Keratinocyte (primary cell): ENCODE results near the gene TMC1. TPM values are rescaled to one million over a fixed set of nuclear protein-coding genes. Genes with fewer than 3 reads are reported as not detected.

Experiments
- DNase-seq: peaks from one replicate; pipeline ENCODE4 v3.0.0-alpha.2; 2011; ENCODE audit warnings: low read depth, missing footprints, low spot score
- FAIRE-seq: peaks from 2 replicates; lab custom pipeline; 2011; peaks lifted over from hg19 to GRCh38; lab: Jason Lieb, UNC
- H2AFZ ChIP-seq: 2 replicates; pipeline ENCODE4 v1.6.0; 2012; ENCODE audit warnings: low read length, control low read depth, inconsistent platforms; ENCODE audit not compliant: control insufficient read depth
- H3K27ac ChIP-seq: 2 replicates; pipeline ENCODE4 v1.5.1; 2011; ENCODE audit warnings: low read length; ENCODE audit not compliant: control insufficient read depth, insufficient read depth
- H3K27me3 ChIP-seq: 3 replicates; pipeline ENCODE4 v1.6.0; 2011; ENCODE audit warnings: low read length; ENCODE audit not compliant: control insufficient read depth, insufficient read depth; ENCODE audit errors: extremely low read depth
- H3K36me3 ChIP-seq, 2 experiments: 2 replicates in 1 of 2; 3 replicates in 1 of 2; pipeline ENCODE4 v1.5.1; 2011; ENCODE audit warnings: low read length in 2 of 2, mild to moderate bottlenecking in 1 of 2; ENCODE audit not compliant: control insufficient read depth in 2 of 2, insufficient read depth in 2 of 2; ENCODE audit errors: extremely low read depth in 1 of 2
- H3K4me1 ChIP-seq: 3 replicates; pipeline ENCODE4 v1.5.1; 2011; ENCODE audit warnings: low read length; ENCODE audit not compliant: control insufficient read depth, insufficient read depth; ENCODE audit errors: extremely low read depth
- H3K4me2 ChIP-seq: 3 replicates; pipeline ENCODE4 v1.6.0; 2011; ENCODE audit warnings: low read depth, low read length; ENCODE audit not compliant: control insufficient read depth, insufficient read depth; ENCODE audit errors: extremely low read depth
- H3K4me3 ChIP-seq, 3 experiments: fragments of 200-600 bp in 1 of 3; sonication (generic) in 1 of 3; 2 replicates in 2 of 3; 3 replicates in 1 of 3; pipeline ENCODE4 v1.5.1; 2011 to 2016; ENCODE audit warnings: low read length in 3 of 3, mild to moderate bottlenecking in 3 of 3, control low read depth in 2 of 3, inconsistent platforms in 1 of 3, low read depth in 1 of 3, mixed read lengths in 1 of 3, mixed run types in 1 of 3, moderate library complexity in 1 of 3; ENCODE audit not compliant: control insufficient read depth in 2 of 3, insufficient read depth in 2 of 3; ENCODE audit errors: extremely low read depth in 1 of 3
- H3K79me2 ChIP-seq: 2 replicates; pipeline ENCODE4 v1.6.0; 2012; ENCODE audit warnings: low read length; ENCODE audit not compliant: control insufficient read depth, insufficient read depth
- H3K9ac ChIP-seq: 3 replicates; pipeline ENCODE4 v1.6.0; 2011; ENCODE audit warnings: low read length; ENCODE audit not compliant: control insufficient read depth, insufficient read depth; ENCODE audit errors: extremely low read depth
- H3K9me1 ChIP-seq: 3 replicates; pipeline ENCODE4 v1.6.0; 2011; ENCODE audit warnings: low read length; ENCODE audit not compliant: control insufficient read depth, insufficient read depth; ENCODE audit errors: extremely low read depth
- H3K9me3 ChIP-seq: 2 replicates; pipeline ENCODE4 v1.5.1; 2012; ENCODE audit warnings: low read depth, low read length; ENCODE audit not compliant: control insufficient read depth
- H4K20me1 ChIP-seq: 3 replicates; pipeline ENCODE4 v1.6.0; 2011; ENCODE audit warnings: low read length; ENCODE audit not compliant: control insufficient read depth, insufficient read depth; ENCODE audit errors: extremely low read depth
- EZH2 ChIP-seq: IDR thresholded peaks from one replicate; pipeline ENCODE4 v1.6.1; 2012; ENCODE audit warnings: inconsistent platforms, mild to moderate bottlenecking, low read length, moderate library complexity
- dilution Hi-C: fragments of 300-500 bp; cut with MboI; formaldehyde crosslinking; loops from one replicate; pipeline ENCODE4 v1.7.0; 2020; ENCODE audit warnings: low sequenced_read_pairs; ENCODE audit not compliant: extremely low pct_ligation_motif_present
- polyA plus RNA-seq, 5 experiments: library from polyadenylated mRNA; depleted of rRNA in 3 of 5; stranded (reverse) in 3 of 5; stranded (forward) in 1 of 5; unstranded in 1 of 5; fragments of >200 nt; gene quantifications; 1 replicate in 1 of 5; 2 replicates in 3 of 5; 3 replicates in 1 of 5; pipeline versions ENCODE4 v1.2.1 to v1.2.3, GENCODE V29; 2011 to 2012; ENCODE audit warnings: missing spikeins in 2 of 5, low read depth in 1 of 5, low replicate concordance in 1 of 5
- TF ChIP-seq, protein P1 (sequence below), 3 experiments: IDR thresholded peaks in 1 of 3; conservative IDR thresholded peaks in 1 of 3; optimal IDR thresholded peaks in 1 of 3; 2 replicates in 2 of 3; 3 replicates in 1 of 3; pipeline versions ENCODE3 to v1.5.1; 2011; ENCODE audit warnings: low read length in 3 of 3, mild to moderate bottlenecking in 3 of 3, moderate library complexity in 2 of 3, control low read depth in 1 of 3, inconsistent platforms in 1 of 3; ENCODE audit not compliant: insufficient read depth in 2 of 3; ENCODE audit errors: extremely low read depth in 1 of 3

TMC1 gene
- polyA plus RNA-seq, 1 donor (not counting 4 experiments of a cell fraction or from before 2014, with no cell fraction given): 0.05 TPM

- Histone ChIP-seq H2AFZ (no peak overlapping the region), H3K9ac (no peak overlapping the region), H3K79me2 (no peaks in the 10 kb centered on the region), H3K9me3 (no peaks in the 10 kb centered on the region), H3K4me1 (no peaks in the 10 kb centered on the region), H3K27ac (no peak overlapping the region), H3K4me3 (no peak overlapping the region), H3K27me3 (peaks cover 3% of the 10 kb centered on the region), H3K4me2 (no peak overlapping the region), H3K36me3 (no peaks in the 10 kb centered on the region), H4K20me1 (no peaks in the 10 kb centered on the region), H3K9me1 (no peaks in the 10 kb centered on the region)
- DNase-seq (no peak), FAIRE-seq (no peak)
- dilution Hi-C loops: no loop called here
- no peak for TF ChIP-seq EZH2
- TF ChIP-seq, protein P1, sequence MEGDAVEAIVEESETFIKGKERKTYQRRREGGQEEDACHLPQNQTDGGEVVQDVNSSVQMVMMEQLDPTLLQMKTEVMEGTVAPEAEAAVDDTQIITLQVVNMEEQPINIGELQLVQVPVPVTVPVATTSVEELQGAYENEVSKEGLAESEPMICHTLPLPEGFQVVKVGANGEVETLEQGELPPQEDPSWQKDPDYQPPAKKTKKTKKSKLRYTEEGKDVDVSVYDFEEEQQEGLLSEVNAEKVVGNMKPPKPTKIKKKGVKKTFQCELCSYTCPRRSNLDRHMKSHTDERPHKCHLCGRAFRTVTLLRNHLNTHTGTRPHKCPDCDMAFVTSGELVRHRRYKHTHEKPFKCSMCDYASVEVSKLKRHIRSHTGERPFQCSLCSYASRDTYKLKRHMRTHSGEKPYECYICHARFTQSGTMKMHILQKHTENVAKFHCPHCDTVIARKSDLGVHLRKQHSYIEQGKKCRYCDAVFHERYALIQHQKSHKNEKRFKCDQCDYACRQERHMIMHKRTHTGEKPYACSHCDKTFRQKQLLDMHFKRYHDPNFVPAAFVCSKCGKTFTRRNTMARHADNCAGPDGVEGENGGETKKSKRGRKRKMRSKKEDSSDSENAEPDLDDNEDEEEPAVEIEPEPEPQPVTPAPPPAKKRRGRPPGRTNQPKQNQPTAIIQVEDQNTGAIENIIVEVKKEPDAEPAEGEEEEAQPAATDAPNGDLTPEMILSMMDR (optimal IDR thresholded peaks at IDR 0.05 in 1 of 3, IDR thresholded peaks at IDR 0.05 in 1 of 3, conservative IDR thresholded peaks at IDR 0.05 in 1 of 3; ENCODE audit: extremely low read depth in 1 of 3, insufficient read depth in 2 of 3, low read length in 3 of 3): no peak
These were observed 183.4 kb downstream of the TMC1 start for GRCh38 chr9:72704688-72705375.

DNA sequence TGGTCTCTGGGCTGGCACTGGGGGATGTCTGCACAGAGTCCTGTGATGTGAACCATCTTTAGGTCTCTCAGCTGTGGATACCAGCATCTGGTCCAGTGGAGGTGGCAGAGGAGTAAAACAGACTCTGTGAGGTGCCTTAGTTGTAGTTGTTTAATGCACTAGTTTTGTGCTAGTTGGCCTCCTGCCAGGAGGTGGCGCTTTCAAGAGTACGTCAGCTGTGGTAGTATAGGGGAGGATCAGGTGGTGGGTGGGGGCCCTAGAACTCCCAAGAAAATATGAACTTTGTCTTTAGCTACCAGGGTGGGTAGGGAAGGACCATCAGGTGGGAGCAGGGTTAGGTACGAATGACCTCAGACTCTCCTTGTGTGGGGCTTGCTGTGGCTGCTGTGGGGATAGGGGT is 197.1 kb downstream of the TMC1 start:
- no peaks in the 10 kb centered on the region for H3K79me2 ChIP-seq
- no peaks in the 10 kb centered on the region for H3K36me3 ChIP-seq
- no peaks in the 10 kb centered on the region for H3K4me1 ChIP-seq
- no peak overlapping the region for H3K27ac ChIP-seq
- H3K4me2 ChIP-seq: no peak overlapping the region
- H2AFZ ChIP-seq: no peak overlapping the region
- peaks cover 7% of the 10 kb centered on the region for H3K27me3 ChIP-seq
- H3K9me1 ChIP-seq: no peaks in the 10 kb centered on the region
- no peak overlapping the region for H3K9ac ChIP-seq
- no peak overlapping the region for H3K4me3 ChIP-seq
- no peak for TF ChIP-seq EZH2
- TF ChIP-seq, protein P1 (optimal IDR thresholded peaks at IDR 0.05 in 1 of 3, IDR thresholded peaks at IDR 0.05 in 1 of 3, conservative IDR thresholded peaks at IDR 0.05 in 1 of 3; ENCODE audit: extremely low read depth in 1 of 3, insufficient read depth in 2 of 3, low read length in 3 of 3): no peak
- H3K9me3 ChIP-seq: no peaks in the 10 kb centered on the region
- DNase-seq: no peak
- no peak for FAIRE-seq
- dilution Hi-C loops: no loop called here
- no peaks in the 10 kb centered on the region for H4K20me1 ChIP-seq
